ENCODE measurements around the gene SPPL2A.
A peak's percentile ranks its signal among the peaks of the same experiment; 100 is the strongest.

SPPL2A gene

GRCh38 chr15:50786871-50787270, 21.4 kb upstream of the SPPL2A start:
- Mint-ChIP-seq H3K36me3 (ENCODE audit: low read depth) (no peaks in the 10 kb centered on the region), H3K4me1 (peaks cover 4% of the 10 kb centered on the region), H3K27me3 (peaks cover 5% of the 10 kb centered on the region), H3K9me3 (no peaks in the 10 kb centered on the region), H3K27ac (no peak overlapping the region), H3K4me3 (no peak overlapping the region)
- ATAC-seq (no peak), DNase-seq (no peak)

DNA sequence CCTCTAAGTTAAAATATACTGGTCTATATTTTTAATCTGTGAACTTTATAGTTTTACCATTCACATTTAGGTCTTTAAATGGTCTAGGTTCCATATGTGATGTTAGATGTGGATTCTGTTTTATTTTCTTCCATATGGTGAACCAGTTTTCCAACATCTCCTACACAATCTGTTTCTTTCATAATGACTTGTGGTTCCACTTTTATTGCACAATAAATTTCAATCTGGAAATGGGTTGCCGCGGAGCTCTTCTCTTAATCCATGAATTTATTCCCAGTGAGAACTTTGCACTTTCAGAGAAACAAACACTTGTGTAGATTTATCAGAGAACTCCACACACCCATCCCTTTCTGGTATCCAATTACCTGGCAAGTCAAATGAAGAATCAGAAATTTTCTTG, 20.9 kb upstream of the SPPL2A start:
- Mint-ChIP-seq H3K36me3 (ENCODE audit: low read depth) (no peaks in the 10 kb centered on the region), H3K9me3 (no peaks in the 10 kb centered on the region), H3K27ac (no peak overlapping the region), H3K27me3 (peaks cover 5% of the 10 kb centered on the region), H3K4me3 (no peak overlapping the region), H3K4me1 (peaks cover 4% of the 10 kb centered on the region)
- no peak for DNase-seq
- ATAC-seq, result no peak

DNA sequence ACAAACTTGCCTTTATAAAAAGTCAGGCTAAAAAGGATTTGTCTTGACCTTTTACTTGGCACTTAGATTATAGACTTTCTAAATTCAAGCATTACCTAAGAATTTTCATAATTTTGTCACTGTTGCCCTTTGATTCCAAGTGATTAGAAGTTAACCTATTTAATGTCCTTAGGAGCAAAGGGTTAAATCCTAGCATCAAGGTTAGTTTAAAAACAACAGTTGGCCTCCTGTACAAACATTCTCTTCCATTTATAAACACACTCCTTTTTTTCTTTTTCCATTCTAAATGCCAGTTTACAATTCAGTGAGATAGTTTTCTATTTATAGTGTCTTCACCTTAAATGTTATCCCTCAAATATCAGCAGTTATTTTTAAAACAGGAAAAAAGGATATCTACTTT, 18.4 kb upstream of the SPPL2A start:
- peaks cover 3% of the 10 kb centered on the region for H3K27me3 Mint-ChIP-seq
- H3K4me3 Mint-ChIP-seq, result no peak overlapping the region
- ATAC-seq (no peak), DNase-seq (no peak)
- H3K27ac Mint-ChIP-seq, result no peak overlapping the region
- H3K36me3 Mint-ChIP-seq (ENCODE audit: low read depth), result no peaks in the 10 kb centered on the region
- H3K4me1 Mint-ChIP-seq, result peaks cover 4% of the 10 kb centered on the region
- no peaks in the 10 kb centered on the region for H3K9me3 Mint-ChIP-seq

DNA sequence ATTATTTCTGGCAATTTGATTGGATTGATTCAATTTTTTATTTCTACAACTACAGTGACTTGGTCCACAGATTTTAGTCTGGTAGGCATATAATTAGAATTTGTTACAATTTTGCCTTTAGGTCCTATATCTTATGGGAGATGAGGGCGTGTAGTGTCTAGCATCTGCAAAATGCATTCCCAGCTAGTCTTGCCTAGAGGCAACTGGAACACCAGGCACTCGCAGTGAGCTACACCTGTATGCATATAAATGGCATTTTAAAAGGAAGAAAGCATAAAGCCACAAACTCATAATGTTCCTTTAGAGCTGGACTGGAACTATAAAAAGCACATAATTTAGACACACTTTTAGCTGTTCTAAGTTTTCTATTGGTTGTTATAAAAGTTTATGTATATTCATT, 17.9 kb upstream of the SPPL2A start:
- ATAC-seq, result no peak
- Mint-ChIP-seq H3K27ac (no peak overlapping the region), H3K9me3 (no peaks in the 10 kb centered on the region), H3K36me3 (ENCODE audit: low read depth) (no peaks in the 10 kb centered on the region), H3K4me3 (no peak overlapping the region), H3K4me1 (peaks cover 4% of the 10 kb centered on the region), H3K27me3 (peaks cover 3% of the 10 kb centered on the region)
- no peak for DNase-seq

DNA sequence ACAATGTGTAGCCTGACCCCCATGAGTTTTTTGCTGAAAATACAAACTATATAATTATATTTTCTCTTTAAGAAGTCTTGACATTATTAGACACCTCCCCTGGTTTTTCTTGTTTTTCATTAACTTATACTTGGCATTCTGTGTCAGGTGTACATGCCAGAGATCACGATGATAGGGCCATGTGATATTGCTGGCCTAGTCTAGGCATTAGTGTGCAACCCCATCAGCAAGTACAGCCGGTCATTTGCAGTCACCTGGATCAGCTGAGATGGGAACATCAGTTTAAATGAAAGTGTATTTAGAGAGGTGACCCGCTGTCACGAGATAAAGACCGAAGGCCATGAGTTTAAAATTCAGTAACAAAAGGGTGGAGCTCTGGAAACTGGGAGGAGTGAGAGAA, 12.6 kb upstream of the SPPL2A start:
- ATAC-seq, result no peak
- peaks cover 3% of the 10 kb centered on the region for H3K4me1 Mint-ChIP-seq

GRCh38 chr15:50777042-50777441, 11.5 kb upstream of the SPPL2A start:
- no peaks in the 10 kb centered on the region for H3K36me3 Mint-ChIP-seq (ENCODE audit: low read depth)

More for the DNA sequence above, 12.6 kb upstream of the SPPL2A start:
- DNase-seq, result no peak
- H3K27me3 Mint-ChIP-seq, result no peaks in the 10 kb centered on the region
- H3K9me3 Mint-ChIP-seq, result no peaks in the 10 kb centered on the region
- H3K4me3 Mint-ChIP-seq, result no peak overlapping the region
- no peaks in the 10 kb centered on the region for H3K36me3 Mint-ChIP-seq (ENCODE audit: low read depth)
- H3K27ac Mint-ChIP-seq, result no peak overlapping the region

GRCh38 chr15:50774450-50774849, 8.9 kb upstream of the SPPL2A start:
- ATAC-seq (peak; percentile 54), DNase-seq (no peak)
- peaks cover 3% of the 10 kb centered on the region for H3K4me1 Mint-ChIP-seq
- no peak overlapping the region for H3K27ac Mint-ChIP-seq
- no peak overlapping the region for H3K4me3 Mint-ChIP-seq
- no peaks in the 10 kb centered on the region for H3K27me3 Mint-ChIP-seq
- no peaks in the 10 kb centered on the region for H3K9me3 Mint-ChIP-seq
- no peaks in the 10 kb centered on the region for H3K36me3 Mint-ChIP-seq (ENCODE audit: low read depth)

More at GRCh38 chr15:50777042-50777441, 11.5 kb upstream of the SPPL2A start:
- Mint-ChIP-seq H3K4me1 (peaks cover 3% of the 10 kb centered on the region), H3K4me3 (no peak overlapping the region), H3K9me3 (no peaks in the 10 kb centered on the region), H3K27me3 (no peaks in the 10 kb centered on the region), H3K27ac (no peak overlapping the region)
- no peak for DNase-seq
- ATAC-seq, result no peak

DNA sequence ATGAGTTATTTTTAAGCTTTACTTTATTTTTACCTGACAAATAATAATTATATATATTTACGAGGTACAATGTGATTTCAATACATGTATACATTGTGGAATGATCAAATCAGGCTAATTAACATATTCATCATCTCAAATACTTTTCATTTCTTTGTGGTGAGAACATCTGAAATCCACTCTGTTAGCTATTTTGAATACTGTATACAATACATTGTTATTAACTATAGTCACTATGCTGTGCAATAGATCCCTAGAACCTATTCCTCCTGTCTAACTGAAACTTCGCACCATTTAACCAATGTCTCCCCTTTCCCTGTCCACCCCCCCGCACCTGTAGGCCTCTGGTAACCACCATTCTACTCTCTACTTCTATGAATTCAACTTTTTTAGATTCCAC, 7.9 kb upstream of the SPPL2A start:
- Mint-ChIP-seq H3K4me3 (no peak overlapping the region), H3K4me1 (peaks cover 7% of the 10 kb centered on the region), H3K36me3 (ENCODE audit: low read depth) (no peaks in the 10 kb centered on the region), H3K27me3 (no peaks in the 10 kb centered on the region), H3K27ac (no peak overlapping the region), H3K9me3 (no peaks in the 10 kb centered on the region)
- DNase-seq, result no peak
- no peak for ATAC-seq

DNA sequence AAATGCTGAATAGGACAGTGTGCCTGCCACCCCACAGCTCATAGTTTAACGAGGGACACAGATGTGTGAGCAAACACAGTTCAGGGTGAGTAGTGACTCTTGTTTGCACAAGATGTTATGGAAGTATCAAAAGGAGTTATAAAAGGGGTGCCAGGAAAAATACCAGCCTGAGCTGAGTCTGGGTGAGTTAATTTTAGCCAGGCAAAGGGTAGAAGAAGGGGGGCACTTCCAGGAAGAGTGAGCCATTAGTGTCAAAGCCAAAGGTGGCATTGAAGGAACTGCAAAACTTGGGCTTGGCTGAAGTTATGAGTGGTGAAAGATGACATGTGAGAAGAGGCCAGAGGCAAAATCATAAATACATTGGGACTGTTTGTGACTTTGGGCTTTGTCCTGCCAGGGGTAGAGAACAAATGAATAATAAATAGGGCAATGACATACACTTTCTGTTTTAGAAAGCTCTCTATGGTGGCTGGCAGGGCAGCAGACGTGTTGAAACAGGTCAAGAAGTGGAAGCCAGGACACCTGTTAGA, 1.9 kb upstream of the SPPL2A start:
- ATAC-seq, result no peak
- Mint-ChIP-seq H3K27me3 (no peaks in the 10 kb centered on the region), H3K9me3 (no peaks in the 10 kb centered on the region), H3K4me3 (peak overlapping the region; percentile 39), H3K36me3 (ENCODE audit: low read depth) (peaks cover 10% of the 10 kb centered on the region), H3K27ac (peak overlapping the region; percentile 81), H3K4me1 (peaks cover 50% of the 10 kb centered on the region)
- DNase-seq, result no peak

GRCh38 chr15:50764461-50765194, 878 bp downstream of the SPPL2A start:
- Mint-ChIP-seq H3K36me3 (ENCODE audit: low read depth) (peaks cover 16% of the 10 kb centered on the region), H3K9me3 (no peaks in the 10 kb centered on the region)

GRCh38 chr15:50758712-50759205, 6.7 kb downstream of the SPPL2A start:
- H3K4me1 Mint-ChIP-seq, result peaks cover 66% of the 10 kb centered on the region
- no peaks in the 10 kb centered on the region for H3K27me3 Mint-ChIP-seq
- no peak overlapping the region for H3K27ac Mint-ChIP-seq
- peak; percentile 40 for ATAC-seq
- H3K4me3 Mint-ChIP-seq, result no peak overlapping the region
- H3K36me3 Mint-ChIP-seq (ENCODE audit: low read depth), result peaks cover 24% of the 10 kb centered on the region
- no peaks in the 10 kb centered on the region for H3K9me3 Mint-ChIP-seq
- no peak for DNase-seq

More at GRCh38 chr15:50764461-50765194, 878 bp downstream of the SPPL2A start:
- ATAC-seq (peak; percentile 18), DNase-seq (no peak)
- Mint-ChIP-seq H3K4me1 (peaks cover 74% of the 10 kb centered on the region), H3K27me3 (no peaks in the 10 kb centered on the region), H3K4me3 (peak overlapping the region; percentile 90), H3K27ac (peak overlapping the region; percentile 97)

DNA sequence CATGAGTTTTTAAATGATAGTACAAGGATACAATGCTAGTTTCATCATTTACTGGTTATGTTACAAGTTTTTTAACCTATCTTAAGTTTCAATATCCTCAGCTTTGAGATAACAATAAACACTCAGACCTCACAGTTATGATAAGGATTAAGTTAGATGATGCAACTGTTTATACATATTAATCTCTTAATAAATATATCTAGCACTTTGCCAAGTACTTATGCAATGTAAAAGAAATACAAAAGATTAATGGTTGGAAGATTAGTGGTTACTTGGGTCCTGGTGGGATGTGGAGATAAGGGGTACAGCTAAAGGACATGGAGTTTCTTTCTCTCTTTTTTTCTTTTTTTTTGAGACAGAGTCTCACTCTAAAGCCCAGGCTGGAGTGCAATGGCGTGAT, 12.0 kb downstream of the SPPL2A start:
- Mint-ChIP-seq H3K4me3 (no peak overlapping the region), H3K27me3 (no peaks in the 10 kb centered on the region), H3K36me3 (ENCODE audit: low read depth) (peaks cover 19% of the 10 kb centered on the region), H3K9me3 (no peaks in the 10 kb centered on the region), H3K27ac (no peak overlapping the region), H3K4me1 (peaks cover 35% of the 10 kb centered on the region)
- ATAC-seq (no peak), DNase-seq (no peak)

- DNase-seq, result no peak
- H3K27ac Mint-ChIP-seq, result peak overlapping the region; percentile 56
- ATAC-seq, result peak; percentile 57
- H3K4me3 Mint-ChIP-seq, result no peak overlapping the region
- H3K36me3 Mint-ChIP-seq (ENCODE audit: low read depth), result peaks cover 14% of the 10 kb centered on the region
- H3K4me1 Mint-ChIP-seq, result peaks cover 26% of the 10 kb centered on the region
- no peaks in the 10 kb centered on the region for H3K9me3 Mint-ChIP-seq
- H3K27me3 Mint-ChIP-seq, result no peaks in the 10 kb centered on the region
These were observed 14.1 kb downstream of the SPPL2A start for GRCh38 chr15:50751394-50751793.

DNA sequence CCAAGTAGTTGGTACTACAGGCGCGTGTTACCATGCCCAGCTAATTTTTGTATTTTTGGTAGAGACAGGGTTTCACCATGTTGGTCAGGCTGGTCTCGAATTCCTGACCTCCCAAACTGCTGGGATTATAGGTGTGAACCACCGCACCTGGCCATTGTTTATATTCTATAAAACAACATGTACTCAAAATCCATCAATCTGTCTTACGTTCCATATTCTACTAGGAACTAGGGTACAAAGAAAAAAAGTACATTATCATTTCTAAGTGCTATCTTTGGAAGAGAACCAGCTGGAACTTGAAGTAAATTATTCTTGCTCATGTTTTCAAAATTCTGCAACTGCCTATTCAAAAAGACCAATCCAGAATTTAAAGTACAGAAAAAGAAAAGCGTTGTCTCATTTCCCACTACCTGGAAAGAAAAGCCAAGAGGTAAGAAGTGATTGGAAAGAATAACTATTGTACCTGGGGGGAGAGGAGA, 15.2 kb downstream of the SPPL2A start:
- Mint-ChIP-seq H3K36me3 (ENCODE audit: low read depth) (peaks cover 11% of the 10 kb centered on the region), H3K9me3 (no peaks in the 10 kb centered on the region), H3K4me1 (peaks cover 19% of the 10 kb centered on the region), H3K4me3 (no peak overlapping the region), H3K27me3 (no peaks in the 10 kb centered on the region), H3K27ac (no peak overlapping the region)
- DNase-seq, result no peak
- no peak for ATAC-seq

- Mint-ChIP-seq H3K9me3 (no peaks in the 10 kb centered on the region), H3K27ac (no peak overlapping the region), H3K36me3 (ENCODE audit: low read depth) (peaks cover 13% of the 10 kb centered on the region), H3K4me1 (peaks cover 10% of the 10 kb centered on the region), H3K4me3 (no peak overlapping the region), H3K27me3 (no peaks in the 10 kb centered on the region)
- ATAC-seq, result no peak
- no peak for DNase-seq
These were observed 18.0 kb downstream of the SPPL2A start for GRCh38 chr15:50747523-50747922.

Measured in activated naive CD8-positive, alpha-beta T cell treated with anti-CD3 and anti-CD28 coated beads, Interleukin-2, amount 50 U/mL, for 24 hours (primary cell).